COR-L47 (cell line): ENCODE results near the gene NDUFS7.

Experiments
- DNase-seq: peaks from one replicate; lab custom pipeline; 2025; lab: John Stamatoyannopoulos, UW

The NDUFS7 gene

DNA sequence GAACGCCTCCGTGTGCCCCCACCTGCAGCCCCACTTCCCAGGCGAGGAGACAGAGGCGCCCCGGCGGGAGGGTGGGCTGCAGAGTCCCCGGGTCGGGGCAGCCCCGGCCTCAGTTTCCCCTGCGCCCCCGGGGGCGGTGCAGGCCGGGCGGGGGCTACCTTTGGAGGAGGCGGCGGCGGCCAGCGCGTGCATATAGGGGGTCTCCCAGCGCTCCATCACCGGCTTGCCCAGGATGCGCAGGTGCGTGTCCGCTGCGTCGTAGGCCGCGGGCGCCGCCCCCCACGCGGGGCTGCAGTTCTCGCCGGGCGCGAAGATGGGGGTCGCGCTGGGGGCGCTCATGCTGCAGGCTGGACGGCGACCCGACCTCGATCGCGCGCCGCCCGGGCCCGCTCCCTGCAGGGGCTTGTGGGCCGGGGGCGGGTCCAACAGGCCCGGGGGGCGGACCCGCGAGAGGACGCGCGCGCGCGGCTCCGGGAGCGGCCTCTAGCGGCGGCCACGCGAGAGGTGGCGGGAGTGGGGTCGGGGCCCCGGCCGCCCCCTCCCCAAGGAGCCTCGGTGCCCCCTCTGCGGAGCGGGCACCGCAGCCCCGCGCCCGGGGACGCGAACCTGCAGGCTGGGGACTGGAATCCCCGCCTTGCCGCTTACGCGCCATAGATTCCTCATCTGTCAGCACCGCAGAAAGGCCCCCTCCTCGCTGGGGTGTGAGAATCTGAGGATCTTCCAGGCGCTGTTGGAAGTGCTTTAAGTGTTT lies 17.6 kb downstream of the NDUFS7 start, which contains the start of gene GAMT:
TSS of gene GAMT (minus strand) at position 405 of the 751 bp plus-strand sequence. CDS start at position 339, 66 bp downstream.
- peak; percentile 46 for DNase-seq

- no peak for DNase-seq
Measured at GRCh38 chr19:1401889-1402217, 18.1 kb downstream of the NDUFS7 start.

DNA sequence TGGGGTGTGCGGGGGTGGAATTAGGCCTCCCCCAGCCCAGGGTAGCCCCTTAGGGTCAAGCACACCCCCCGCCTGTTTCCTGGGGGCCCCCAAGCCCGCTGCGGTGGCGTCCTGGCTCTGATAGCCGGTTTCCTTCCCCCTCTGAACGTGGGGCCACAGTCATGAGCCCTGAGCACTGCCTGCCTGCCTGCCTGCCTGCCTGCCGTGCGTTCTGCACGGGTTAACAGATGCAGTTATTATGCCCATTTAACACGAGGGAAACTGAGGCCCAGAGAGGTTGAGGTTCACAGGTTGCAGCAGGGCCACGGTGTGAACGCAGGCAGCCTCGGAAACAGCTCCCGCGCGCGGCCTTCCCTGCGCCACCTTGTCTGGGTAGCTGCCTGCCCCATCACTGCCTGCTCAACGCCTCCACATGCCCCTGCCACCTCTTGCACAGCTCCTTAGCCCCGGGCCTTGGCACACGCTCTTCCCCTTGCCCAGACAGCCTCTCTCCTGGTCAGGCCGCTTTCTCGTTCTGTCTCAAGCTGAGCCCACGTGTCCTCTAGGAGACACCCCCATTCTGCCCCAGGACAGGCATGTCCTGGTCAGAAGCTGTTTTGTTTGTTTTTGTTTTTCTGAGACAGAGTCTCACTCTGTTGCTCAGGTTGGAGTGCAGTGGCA lies 18.8 kb downstream of the NDUFS7 start:
- DNase-seq: no peak

DNA sequence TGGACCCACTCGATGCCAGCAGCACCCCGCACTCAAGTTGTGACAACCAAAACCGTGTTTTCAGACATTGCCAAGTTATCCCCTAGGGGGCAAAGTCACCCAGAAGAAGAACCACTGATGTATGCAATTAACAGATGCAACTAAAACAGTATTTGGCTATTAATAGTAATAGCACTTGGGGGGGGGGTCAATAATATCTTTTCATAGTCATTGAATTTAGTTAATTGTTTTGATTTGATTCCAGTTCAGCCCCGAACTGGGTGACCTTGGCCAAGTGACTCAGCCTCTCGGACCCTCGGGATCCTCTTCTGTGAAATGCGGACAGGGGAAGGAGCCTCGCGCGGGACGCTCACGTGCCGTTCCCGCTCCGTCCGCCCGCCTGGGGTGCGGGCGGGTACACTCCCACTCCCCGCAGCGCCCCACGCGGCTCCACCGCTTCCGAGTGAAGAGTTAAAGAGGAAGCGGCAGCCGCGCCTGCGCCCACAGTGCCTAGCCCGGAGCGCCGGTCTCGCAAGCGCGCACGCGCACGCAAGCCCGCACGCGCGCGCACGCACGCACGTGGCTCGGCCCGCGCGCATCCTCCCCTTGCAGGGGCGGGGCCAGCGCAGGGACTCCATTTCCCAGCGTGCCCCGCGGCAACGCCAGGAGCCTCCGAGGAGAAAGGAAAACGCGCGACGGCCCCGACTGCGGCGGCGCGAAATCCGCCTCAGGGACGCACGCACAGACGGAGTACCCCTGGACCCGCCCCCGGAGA lies 23.2 kb downstream of the NDUFS7 start:
- peak; percentile 99 for DNase-seq

GRCh38 chr19:1407528-1408299 lies 24.0 kb downstream of the NDUFS7 start, which contains the start of gene DAZAP1:
TSS of gene DAZAP1 (plus strand) at chr19:1407586. CDS start at chr19:1407774, 188 bp downstream.
- no peak for DNase-seq

DNA sequence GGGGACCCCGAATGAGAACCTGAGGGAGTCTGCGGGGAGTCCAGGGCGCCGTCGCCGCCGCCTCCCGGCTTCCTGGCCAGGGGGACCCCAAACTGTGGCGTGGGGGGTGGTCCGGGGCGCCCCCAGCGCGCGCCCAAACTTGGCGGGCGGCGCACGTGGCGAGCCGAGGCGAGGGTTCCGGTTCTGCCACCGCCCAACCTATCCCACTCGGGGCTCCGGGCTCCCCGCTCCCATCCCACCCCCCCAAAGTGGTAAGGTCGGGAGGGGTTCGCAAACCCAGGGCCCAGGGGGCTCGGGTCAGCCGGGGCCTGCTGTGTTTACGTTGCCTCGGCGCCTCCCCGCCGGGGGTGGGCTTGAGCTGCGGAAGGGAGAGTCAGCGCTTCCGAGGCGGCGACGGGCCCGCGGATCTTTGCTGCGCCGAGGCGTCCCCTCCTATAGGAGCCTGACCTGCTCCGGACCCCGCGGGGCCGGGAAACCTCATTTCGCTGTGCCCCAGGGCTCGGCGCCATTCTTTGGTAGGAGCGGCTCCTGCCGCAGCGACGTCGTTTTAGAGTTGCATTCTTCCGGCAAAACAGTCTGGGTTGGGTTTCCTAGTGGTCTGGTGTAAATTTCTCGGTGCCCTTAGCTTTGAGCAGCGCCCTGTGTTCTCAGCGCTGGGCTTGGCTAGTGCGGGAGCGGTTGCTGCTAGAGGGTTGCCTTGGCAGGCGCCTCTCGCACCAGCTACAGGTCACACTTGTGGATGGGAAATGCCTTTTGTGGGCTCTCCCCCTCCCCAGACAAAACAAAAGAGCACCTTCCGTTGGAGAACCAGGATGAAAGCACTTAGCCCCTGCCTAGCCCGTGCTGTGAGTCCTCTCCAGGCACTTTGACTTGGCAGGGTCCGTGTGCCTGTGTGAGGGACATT lies 24.8 kb downstream of the NDUFS7 start:
- no peak for DNase-seq

GRCh38 chr19:1409204-1410005 lies 25.7 kb downstream of the NDUFS7 start:
- DNase-seq: no peak

DNA sequence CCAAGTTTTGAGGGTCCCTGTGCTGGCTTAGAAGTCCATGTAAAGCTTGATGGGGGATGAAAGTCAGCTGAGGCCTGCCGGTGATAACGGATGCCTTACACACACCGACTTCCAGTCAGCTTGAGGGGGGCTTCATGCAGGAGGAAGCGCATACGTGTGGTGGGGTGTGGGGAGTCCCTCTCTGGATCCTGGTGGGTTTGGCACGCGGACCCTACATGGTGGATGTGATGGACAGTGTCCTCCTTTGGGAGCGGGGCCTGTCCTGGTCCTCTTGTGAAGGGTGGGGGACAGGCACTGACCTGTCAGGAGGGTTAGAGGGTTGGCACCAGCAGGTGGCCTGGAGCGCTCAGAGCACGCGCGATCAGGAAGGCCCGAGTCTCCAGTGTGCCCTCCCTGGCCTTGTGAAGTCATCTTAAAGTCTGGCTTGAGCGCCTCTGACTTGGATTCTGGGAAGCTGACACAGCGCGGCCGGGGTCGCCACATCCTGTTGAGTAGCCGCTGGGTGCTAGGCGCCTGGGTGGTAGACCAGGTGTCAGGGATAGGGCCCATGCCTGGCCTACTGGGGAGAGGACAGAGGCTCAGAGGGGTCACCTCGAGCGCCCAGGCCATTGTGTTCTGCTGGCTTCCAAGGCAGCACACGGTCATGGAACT lies 26.6 kb downstream of the NDUFS7 start:
- DNase-seq: no peak

- no peak for DNase-seq
Measured at GRCh38 chr19:1410789-1411188, 27.1 kb downstream of the NDUFS7 start.

DNA sequence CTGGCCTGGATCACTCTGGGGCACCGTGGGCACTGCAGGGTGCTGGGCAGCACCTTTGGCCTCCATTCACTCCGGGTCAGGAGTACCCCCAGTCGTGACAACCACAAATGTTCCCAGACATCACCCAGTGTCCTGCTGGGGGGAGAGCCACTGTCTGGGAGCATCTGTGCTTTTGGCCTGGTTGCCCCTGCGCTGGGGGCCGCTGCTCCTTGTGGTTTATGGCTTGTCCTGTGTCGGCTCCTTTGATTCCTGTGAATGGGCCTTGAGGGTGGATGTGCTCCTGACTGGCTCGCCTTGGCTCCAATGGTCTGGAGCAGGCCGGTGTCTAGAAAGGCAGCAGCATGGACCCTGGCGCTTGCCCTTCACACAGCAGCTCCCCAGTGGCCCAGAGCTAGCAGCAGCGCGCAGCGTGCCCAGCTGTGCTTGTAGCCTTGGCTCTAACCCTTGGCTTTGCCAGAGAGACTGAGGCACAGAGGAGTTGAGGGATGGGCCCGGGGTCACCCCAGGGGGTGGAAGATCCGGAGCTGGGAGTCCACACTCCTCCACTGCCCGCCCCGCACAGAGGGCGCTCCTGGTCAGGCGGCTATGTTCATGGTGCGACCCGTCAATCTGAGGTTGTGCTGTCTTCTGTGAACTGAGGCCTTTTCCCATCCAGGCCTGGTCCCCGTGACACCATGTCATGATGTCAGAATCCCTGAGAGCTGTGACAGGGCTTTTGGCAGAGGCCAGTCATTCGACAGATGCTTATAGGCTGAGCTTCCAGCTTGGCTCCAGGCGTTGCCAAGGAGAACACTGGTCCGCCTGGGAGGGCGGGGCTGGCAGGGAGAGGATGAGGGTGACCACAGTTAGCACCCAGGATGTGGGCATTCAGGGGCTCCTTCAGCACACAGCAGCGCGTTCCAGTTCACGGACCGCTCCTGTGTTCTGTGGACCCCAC lies 27.8 kb downstream of the NDUFS7 start:
- no peak for DNase-seq

GRCh38 chr19:1412323-1412923 lies 28.7 kb downstream of the NDUFS7 start:
- DNase-seq: no peak

GRCh38 chr19:1412995-1413800 lies 29.5 kb downstream of the NDUFS7 start:
- DNase-seq: no peak

DNA sequence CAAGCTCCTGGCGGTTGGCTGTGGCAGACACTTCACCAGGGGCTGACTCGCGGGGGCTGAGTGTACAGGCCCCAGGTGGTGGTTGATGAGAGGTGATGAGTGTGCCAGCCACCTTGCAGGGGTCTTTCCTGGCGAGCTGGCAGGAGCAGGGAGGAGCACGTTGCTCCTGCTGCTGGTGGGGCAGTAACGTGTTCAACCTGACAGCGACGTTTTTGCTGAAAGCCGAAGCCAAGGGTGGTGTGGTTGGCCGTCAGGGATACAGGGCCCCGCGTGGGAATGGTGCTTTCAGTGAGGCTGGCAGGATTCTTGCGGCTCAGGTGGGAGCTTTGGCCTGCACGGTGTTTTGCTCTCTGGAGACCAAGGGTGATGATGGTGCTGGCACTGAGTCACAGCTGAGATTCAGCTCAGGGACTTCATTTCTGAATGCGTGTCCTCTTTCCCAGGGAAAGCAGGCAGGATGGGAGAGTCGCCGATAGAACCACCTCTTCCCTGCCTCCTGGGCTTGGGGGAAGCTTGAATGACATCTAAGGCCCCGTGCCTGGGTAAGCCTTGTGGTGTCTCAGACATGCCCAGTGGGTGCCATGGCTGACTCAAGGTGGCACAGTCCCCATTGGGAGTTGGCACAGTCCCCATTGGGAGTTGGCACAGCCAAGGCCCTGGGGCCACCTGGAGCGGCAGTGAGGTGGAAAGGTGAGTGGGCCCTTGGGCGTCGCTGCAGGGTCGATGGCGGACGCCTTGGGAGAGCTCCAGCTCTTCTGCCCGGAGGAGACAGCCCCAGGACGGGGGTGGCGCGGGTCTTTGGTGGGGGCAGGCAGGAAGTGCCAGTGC lies 32.5 kb downstream of the NDUFS7 start:
- DNase-seq: no peak

DNA sequence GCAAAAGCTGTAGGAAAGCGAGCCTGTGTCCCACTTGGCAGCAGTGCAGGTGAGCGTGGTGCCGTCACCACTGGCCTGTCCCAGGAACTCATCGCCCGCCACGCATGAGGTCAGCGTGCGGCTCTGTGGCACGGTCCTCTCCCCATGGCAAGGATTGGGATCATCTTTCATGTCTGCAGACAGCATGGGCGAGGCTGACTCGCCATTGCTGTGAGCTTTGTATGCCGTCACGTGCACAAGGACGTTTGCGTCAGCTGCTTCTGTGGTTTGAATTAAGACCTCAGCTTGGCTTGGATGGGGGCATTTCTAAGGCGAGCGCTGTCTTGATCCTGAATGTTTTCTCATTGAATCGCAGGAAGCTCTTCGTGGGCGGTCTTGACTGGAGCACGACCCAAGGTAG lies 33.4 kb downstream of the NDUFS7 start:
- no peak for DNase-seq

GRCh38 chr19:1417681-1418495 lies 34.2 kb downstream of the NDUFS7 start:
- no peak for DNase-seq

DNA sequence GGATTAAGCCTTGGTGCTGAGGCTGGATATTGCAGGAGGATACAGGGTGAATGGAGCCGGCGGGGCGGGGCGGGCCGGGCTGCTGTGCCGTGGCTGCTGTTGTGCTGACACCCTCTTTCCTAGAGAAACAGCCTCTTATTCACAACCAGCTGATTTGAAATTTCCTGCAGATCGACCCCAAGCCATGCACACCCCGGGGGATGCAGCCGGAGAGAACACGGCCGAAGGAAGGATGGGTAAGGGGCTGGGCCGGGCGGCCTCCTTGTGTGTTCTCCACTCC lies 34.7 kb downstream of the NDUFS7 start:
- DNase-seq: no peak
